Measurements from ENCODE around the gene IL18R1.

The IL18R1 gene

DNA sequence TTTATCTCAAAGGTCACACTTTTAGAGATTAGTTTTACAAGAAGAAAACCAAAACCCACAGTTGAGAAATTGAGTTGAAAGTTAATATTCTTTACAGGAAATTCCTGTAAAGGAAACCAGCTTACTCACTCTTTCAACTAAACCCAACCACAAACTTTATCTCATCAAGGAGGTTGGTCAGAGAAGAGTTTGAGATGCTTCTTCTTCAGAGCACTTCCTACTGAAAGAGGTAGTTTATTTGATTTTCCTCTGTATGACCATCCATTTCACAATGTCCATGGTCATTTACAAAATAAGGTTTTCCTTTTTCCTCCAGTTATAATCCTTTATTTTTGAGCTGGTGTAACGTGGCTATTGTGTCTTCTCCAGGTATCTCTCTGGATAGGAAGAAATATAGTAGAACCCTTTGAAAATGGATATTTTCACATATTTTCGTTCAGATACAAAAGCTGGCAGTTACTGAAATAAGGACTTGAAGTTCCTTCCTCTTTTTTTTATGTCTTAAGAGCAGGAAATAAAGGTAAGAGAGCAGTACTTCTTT, 62.9 kb downstream of the IL18R1 start:
- Histone ChIP-seq H2BK5ac (ENCODE audit: low read length) (no peak overlapping the region), H3K27me3 (ENCODE audit: control insufficient read depth in 3 of 3, insufficient read depth in 3 of 3, low read depth in 1 of 3, low read length in 3 of 3) (peaks cover 0 to 4% (median 0%) of the 10 kb centered on the region in 3 experiments), H4K8ac (ENCODE audit: low read depth, low read length) (no peak overlapping the region), H2BK12ac (ENCODE audit: low read length) (no peak overlapping the region), H3K36me3 (replicated peaks in 1 of 2; ENCODE audit: control insufficient read depth in 2 of 2, insufficient read depth in 2 of 2, low read length in 2 of 2) (no peaks in the 10 kb centered on the region), H3K4me3 (ENCODE audit: low read length in 2 of 2) (no peak overlapping the region), H3K9ac (ENCODE audit: low read depth, low read length, poor library complexity) (no peak overlapping the region), H3K18ac (ENCODE audit: low read length) (no peak overlapping the region), H3K9me3 (replicated peaks in 1 of 2; ENCODE audit: control insufficient read depth in 2 of 2, insufficient read depth in 1 of 2, low read depth in 1 of 2, low read length in 2 of 2) (no peaks in the 10 kb centered on the region), H2AK5ac (ENCODE audit: low read depth, low read length) (no peak overlapping the region), H4K91ac (ENCODE audit: low read depth, low read length, poor library complexity) (no peak overlapping the region), H2BK120ac (ENCODE audit: low read depth, low read length) (no peak overlapping the region), H3K14ac (ENCODE audit: low read length) (no peak overlapping the region), H2AFZ (ENCODE audit: low read length) (no peak overlapping the region), H3K4me2 (ENCODE audit: insufficient read depth, low read length, poor library complexity, severe bottlenecking) (no peak overlapping the region), H3K79me1 (ENCODE audit: low read depth, low read length) (no peaks in the 10 kb centered on the region), H2BK15ac (ENCODE audit: low read length) (no peak overlapping the region), H3K4me1 (ENCODE audit: control insufficient read depth in 2 of 2, insufficient read depth in 1 of 2, low read depth in 1 of 2, low read length in 2 of 2) (no peaks in the 10 kb centered on the region), H3K23ac (ENCODE audit: low read depth, low read length, poor library complexity) (no peak overlapping the region), H3K27ac (replicated peaks; ENCODE audit: low read length) (no peak overlapping the region), H3K4ac (ENCODE audit: low read length) (no peak overlapping the region)
- no CpG with 5 or more reads among the region's 2 CpGs for WGBS, 2 donors (ENCODE audit: extremely low coverage in 2 of 2, insufficient read length in 2 of 2, insufficient replicate concordance in 1 of 2)
- no peak for DNase-seq (ENCODE audit: low spot score)

DNA sequence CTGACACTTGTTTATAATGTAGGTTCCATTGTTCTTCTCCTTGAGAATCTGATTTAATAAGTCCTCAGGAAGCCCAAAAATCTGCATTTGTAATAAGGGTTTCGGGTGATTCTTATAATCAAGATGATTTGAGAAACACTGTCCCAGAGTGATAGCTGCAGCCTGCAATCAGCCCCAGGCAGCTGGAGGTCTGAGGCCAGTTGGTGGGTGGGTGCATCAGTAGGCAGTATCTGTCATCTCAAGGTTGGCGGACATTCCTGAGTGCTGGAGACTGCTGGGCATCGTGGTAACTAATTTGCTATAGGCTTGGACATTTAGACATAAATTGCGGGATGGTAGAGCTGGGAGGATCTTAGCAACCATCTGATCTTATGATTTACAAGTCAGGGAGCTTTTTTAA, 64.7 kb downstream of the IL18R1 start:
- H2BK5ac ChIP-seq (ENCODE audit: low read length) = no peak overlapping the region
- H3K23ac ChIP-seq (ENCODE audit: low read depth, low read length, poor library complexity) = no peak overlapping the region
- no peak overlapping the region for H4K91ac ChIP-seq (ENCODE audit: low read depth, low read length, poor library complexity)
- H3K79me1 ChIP-seq (ENCODE audit: low read depth, low read length) = no peaks in the 10 kb centered on the region
- no peak overlapping the region for H2AK5ac ChIP-seq (ENCODE audit: low read depth, low read length)
- H3K27ac ChIP-seq (replicated peaks; ENCODE audit: low read length) = no peak overlapping the region
- H2BK120ac ChIP-seq (ENCODE audit: low read depth, low read length) = no peak overlapping the region
- H3K36me3 ChIP-seq (replicated peaks in 1 of 2; ENCODE audit: control insufficient read depth in 2 of 2, insufficient read depth in 2 of 2, low read length in 2 of 2) = no peaks in the 10 kb centered on the region
- no peak overlapping the region for H3K18ac ChIP-seq (ENCODE audit: low read length)
- no peak overlapping the region for H3K4me3 ChIP-seq (ENCODE audit: low read length in 2 of 2)
- no peak overlapping the region for H3K4me2 ChIP-seq (ENCODE audit: insufficient read depth, low read length, poor library complexity, severe bottlenecking)
- H3K27me3 ChIP-seq (ENCODE audit: control insufficient read depth in 3 of 3, insufficient read depth in 3 of 3, low read depth in 1 of 3, low read length in 3 of 3) = peaks cover 0 to 4% (median 0%) of the 10 kb centered on the region in 3 experiments
- no peak overlapping the region for H3K14ac ChIP-seq (ENCODE audit: low read length)
- WGBS, 2 donors (ENCODE audit: extremely low coverage in 2 of 2, insufficient read length in 2 of 2, insufficient replicate concordance in 1 of 2) = no CpG with 5 or more reads among the region's 4 CpGs
- no peak overlapping the region for H2BK15ac ChIP-seq (ENCODE audit: low read length)
- H4K8ac ChIP-seq (ENCODE audit: low read depth, low read length) = no peak overlapping the region
- no peaks in the 10 kb centered on the region for H3K4me1 ChIP-seq (ENCODE audit: control insufficient read depth in 2 of 2, insufficient read depth in 1 of 2, low read depth in 1 of 2, low read length in 2 of 2)
- H2BK12ac ChIP-seq (ENCODE audit: low read length) = no peak overlapping the region
- DNase-seq (ENCODE audit: low spot score) = no peak
- no peak overlapping the region for H3K4ac ChIP-seq (ENCODE audit: low read length)
- no peaks in the 10 kb centered on the region for H3K9me3 ChIP-seq (replicated peaks in 1 of 2; ENCODE audit: control insufficient read depth in 2 of 2, insufficient read depth in 1 of 2, low read depth in 1 of 2, low read length in 2 of 2)
- H2AFZ ChIP-seq (ENCODE audit: low read length) = no peak overlapping the region
- no peak overlapping the region for H3K9ac ChIP-seq (ENCODE audit: low read depth, low read length, poor library complexity)

DNA sequence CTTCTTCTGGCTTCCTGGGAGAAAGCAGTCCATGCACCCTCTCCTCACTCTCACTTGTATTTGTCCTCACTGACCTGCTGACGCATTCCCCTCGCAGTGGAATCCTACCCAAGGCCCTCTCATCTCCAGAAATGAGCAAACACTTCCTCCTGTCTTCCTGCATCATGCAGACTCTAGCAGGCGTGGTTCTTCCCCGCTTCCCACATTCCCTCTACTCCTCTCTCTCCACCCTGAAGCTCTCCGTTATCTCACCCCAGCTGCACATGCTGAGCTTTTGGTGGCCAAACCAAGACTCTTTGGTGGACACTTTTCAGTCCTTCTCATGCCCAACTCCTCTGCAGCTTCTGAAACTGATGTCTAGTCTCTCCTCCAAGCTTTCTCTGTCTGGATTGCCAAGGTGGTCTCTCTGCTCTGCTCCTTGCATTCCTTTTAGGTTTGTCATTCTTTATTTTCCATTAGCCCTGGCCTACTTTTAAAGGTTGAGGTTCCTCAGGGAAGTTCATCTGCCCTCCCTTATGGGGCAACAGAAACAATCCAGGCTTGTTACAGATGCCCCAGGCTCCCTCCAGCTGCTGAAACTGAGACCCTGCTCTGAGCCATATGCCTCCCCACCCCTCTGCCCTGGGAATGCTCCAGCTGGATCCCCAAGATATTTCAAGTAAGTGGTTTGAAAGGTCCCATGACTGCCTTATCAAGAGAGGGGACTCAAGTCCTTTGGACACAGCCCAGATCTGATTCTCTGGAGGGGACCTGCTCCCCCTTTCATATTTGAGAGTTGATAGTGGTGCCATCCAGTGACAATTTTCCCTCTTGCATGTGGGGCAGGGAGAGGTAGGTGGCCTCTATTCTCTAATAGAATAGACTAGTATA, 66.5 kb downstream of the IL18R1 start:
- no peak overlapping the region for H3K14ac ChIP-seq (ENCODE audit: low read length)
- WGBS, 2 donors (ENCODE audit: extremely low coverage in 2 of 2, insufficient read length in 2 of 2, insufficient replicate concordance in 1 of 2) = no CpG with 5 or more reads among the region's 5 CpGs
- H3K27me3 ChIP-seq (ENCODE audit: control insufficient read depth in 3 of 3, insufficient read depth in 3 of 3, low read depth in 1 of 3, low read length in 3 of 3) = peaks cover 0 to 4% (median 0%) of the 10 kb centered on the region in 3 experiments
- H3K4me3 ChIP-seq (ENCODE audit: low read length in 2 of 2) = no peak overlapping the region
- no peak overlapping the region for H2BK5ac ChIP-seq (ENCODE audit: low read length)
- H3K9me3 ChIP-seq (replicated peaks in 1 of 2; ENCODE audit: control insufficient read depth in 2 of 2, insufficient read depth in 1 of 2, low read depth in 1 of 2, low read length in 2 of 2) = no peaks in the 10 kb centered on the region
- H2BK12ac ChIP-seq (ENCODE audit: low read length) = no peak overlapping the region
- no peaks in the 10 kb centered on the region for H3K36me3 ChIP-seq (replicated peaks in 1 of 2; ENCODE audit: control insufficient read depth in 2 of 2, insufficient read depth in 2 of 2, low read length in 2 of 2)
- H3K23ac ChIP-seq (ENCODE audit: low read depth, low read length, poor library complexity) = no peak overlapping the region
- H2AFZ ChIP-seq (ENCODE audit: low read length) = no peak overlapping the region
- DNase-seq (ENCODE audit: low spot score) = no peak
- no peak overlapping the region for H2AK5ac ChIP-seq (ENCODE audit: low read depth, low read length)
- H3K18ac ChIP-seq (ENCODE audit: low read length) = no peak overlapping the region
- H3K79me1 ChIP-seq (ENCODE audit: low read depth, low read length) = no peaks in the 10 kb centered on the region
- no peak overlapping the region for H3K4ac ChIP-seq (ENCODE audit: low read length)
- H3K4me1 ChIP-seq (ENCODE audit: control insufficient read depth in 2 of 2, insufficient read depth in 1 of 2, low read depth in 1 of 2, low read length in 2 of 2) = no peaks in the 10 kb centered on the region
- H2BK15ac ChIP-seq (ENCODE audit: low read length) = no peak overlapping the region
- H4K91ac ChIP-seq (ENCODE audit: low read depth, low read length, poor library complexity) = no peak overlapping the region
- no peak overlapping the region for H3K4me2 ChIP-seq (ENCODE audit: insufficient read depth, low read length, poor library complexity, severe bottlenecking)
- no peak overlapping the region for H4K8ac ChIP-seq (ENCODE audit: low read depth, low read length)
- no peak overlapping the region for H3K27ac ChIP-seq (replicated peaks; ENCODE audit: low read length)
- no peak overlapping the region for H3K9ac ChIP-seq (ENCODE audit: low read depth, low read length, poor library complexity)
- H2BK120ac ChIP-seq (ENCODE audit: low read depth, low read length) = no peak overlapping the region

DNA sequence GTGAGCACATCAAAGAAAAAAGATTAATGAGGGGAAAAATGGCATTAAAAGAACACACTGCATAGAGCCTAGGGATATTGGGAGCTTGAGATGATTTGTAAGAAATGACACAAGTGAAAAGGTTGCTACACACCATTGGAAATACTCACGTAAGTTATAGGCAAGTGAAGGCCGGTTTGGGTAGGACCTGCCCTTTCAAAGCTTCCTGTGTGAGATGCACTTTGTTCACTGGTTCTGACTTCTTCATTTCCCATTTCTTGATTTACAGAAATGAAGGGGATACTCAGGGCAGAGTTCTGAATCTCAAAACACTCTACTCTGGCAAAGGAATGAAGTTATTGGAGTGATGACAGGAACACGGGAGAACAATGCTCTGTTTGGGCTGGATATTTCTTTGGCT, 67.3 kb downstream of the IL18R1 start, which contains the start of gene IL18RAP:
IL18RAP (plus strand) TSS at position 251 of the 400 bp plus-strand sequence; CDS start at position 369, 118 bp downstream.
- no peak within 1 kb of the TSS for H2AK5ac ChIP-seq (ENCODE audit: low read depth, low read length)
- no peak within 1 kb of the TSS for H2BK12ac ChIP-seq (ENCODE audit: low read length)
- H4K8ac ChIP-seq (ENCODE audit: low read depth, low read length) = no peak within 1 kb of the TSS
- H3K23ac ChIP-seq (ENCODE audit: low read depth, low read length, poor library complexity) = no peak within 1 kb of the TSS
- H2AFZ ChIP-seq (ENCODE audit: low read length) = no peak within 1 kb of the TSS
- no peak for DNase-seq (ENCODE audit: low spot score)
- H3K9me3 ChIP-seq (replicated peaks in 1 of 2; ENCODE audit: control insufficient read depth in 2 of 2, insufficient read depth in 1 of 2, low read depth in 1 of 2, low read length in 2 of 2) = no peaks in the 10 kb centered on the region
- H2BK120ac ChIP-seq (ENCODE audit: low read depth, low read length) = no peak within 1 kb of the TSS
- H3K4ac ChIP-seq (ENCODE audit: low read length) = no peak within 1 kb of the TSS
- no peak within 1 kb of the TSS for H2BK5ac ChIP-seq (ENCODE audit: low read length)
- H4K91ac ChIP-seq (ENCODE audit: low read depth, low read length, poor library complexity) = no peak within 1 kb of the TSS
- H3K27me3 ChIP-seq (ENCODE audit: control insufficient read depth in 3 of 3, insufficient read depth in 3 of 3, low read depth in 1 of 3, low read length in 3 of 3) = peaks cover 0 to 4% (median 0%) of the 10 kb centered on the region in 3 experiments
- no peaks in the 10 kb centered on the region for H3K36me3 ChIP-seq (replicated peaks in 1 of 2; ENCODE audit: control insufficient read depth in 2 of 2, insufficient read depth in 2 of 2, low read length in 2 of 2)
- H3K18ac ChIP-seq (ENCODE audit: low read length) = no peak within 1 kb of the TSS
- WGBS, 2 donors (ENCODE audit: extremely low coverage in 2 of 2, insufficient read length in 2 of 2, insufficient replicate concordance in 1 of 2) = no CpG with 5 or more reads among the region's 3 CpGs
- H3K27ac ChIP-seq (replicated peaks; ENCODE audit: low read length) = no peak within 1 kb of the TSS
- H3K9ac ChIP-seq (ENCODE audit: low read depth, low read length, poor library complexity) = no peak within 1 kb of the TSS
- no peaks in the 10 kb centered on the region for H3K4me1 ChIP-seq (ENCODE audit: control insufficient read depth in 2 of 2, insufficient read depth in 1 of 2, low read depth in 1 of 2, low read length in 2 of 2)
- H2BK15ac ChIP-seq (ENCODE audit: low read length) = no peak within 1 kb of the TSS
- no peaks in the 10 kb centered on the region for H3K79me1 ChIP-seq (ENCODE audit: low read depth, low read length)
- H3K4me3 ChIP-seq (ENCODE audit: low read length in 2 of 2) = no peak within 1 kb of the TSS
- no peak within 1 kb of the TSS for H3K14ac ChIP-seq (ENCODE audit: low read length)
- no peak within 1 kb of the TSS for H3K4me2 ChIP-seq (ENCODE audit: insufficient read depth, low read length, poor library complexity, severe bottlenecking)
